Activated T-helper 1 cell treated with Interleukin-2 at 50 U/mL for 16 hours (primary cell): ENCODE measurements around the gene RPL12.

Experiments
- DNase-seq: peaks from one replicate; pipeline ENCODE4 v3.0.0-alpha.2; 2020; ENCODE audit warnings: low read depth

RPL12 gene

DNA sequence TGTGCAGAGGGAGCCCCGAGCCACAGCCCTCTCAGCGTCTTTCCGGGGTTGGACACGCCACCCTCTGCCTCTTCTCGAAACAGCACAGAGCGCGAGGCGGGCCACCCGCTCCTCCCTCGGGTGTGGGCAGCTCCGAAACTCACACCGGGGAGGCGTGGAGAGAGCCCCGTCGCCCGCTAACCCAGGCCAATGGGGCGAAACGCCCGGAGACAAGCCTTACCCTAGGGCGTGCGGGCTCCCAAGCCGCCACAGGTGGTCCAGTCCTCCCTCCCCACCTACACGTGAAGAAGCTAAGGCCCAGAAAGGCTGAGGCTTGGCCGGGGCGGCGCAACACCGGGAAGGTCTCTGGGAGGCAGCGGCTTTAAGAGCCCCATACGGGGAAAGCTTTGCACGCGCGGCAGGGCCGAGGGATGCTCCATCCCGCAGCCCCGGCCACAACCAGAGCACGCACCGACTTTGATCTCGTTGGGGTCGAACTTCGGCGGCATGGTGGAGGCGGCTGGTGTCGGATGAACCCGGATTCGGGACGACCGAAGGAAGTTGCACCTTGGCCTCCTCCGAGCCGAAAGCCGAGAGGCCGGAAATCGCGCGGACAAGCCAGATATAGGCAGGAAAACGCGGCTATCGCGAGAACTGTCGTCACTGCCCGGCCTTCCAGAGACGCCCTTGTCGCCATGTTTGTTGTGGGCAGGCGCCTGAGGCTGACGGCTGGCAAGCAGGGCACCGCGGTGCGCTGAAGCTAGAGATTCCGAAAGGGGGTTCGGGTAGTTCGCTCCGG is at the start of gene RPL12, which contains the start of gene LRSAM1:
Gene RPL12, minus strand, starts transcription at position 577 of the 778 bp plus-strand sequence. Its CDS starts 89 bp downstream, at position 488.
Gene LRSAM1, plus strand, starts transcription at position 681 of the 778 bp plus-strand sequence. CDS start 3,018 bp downstream, outside the sequence.
- DNase-seq, result peak; percentile 95

DNA sequence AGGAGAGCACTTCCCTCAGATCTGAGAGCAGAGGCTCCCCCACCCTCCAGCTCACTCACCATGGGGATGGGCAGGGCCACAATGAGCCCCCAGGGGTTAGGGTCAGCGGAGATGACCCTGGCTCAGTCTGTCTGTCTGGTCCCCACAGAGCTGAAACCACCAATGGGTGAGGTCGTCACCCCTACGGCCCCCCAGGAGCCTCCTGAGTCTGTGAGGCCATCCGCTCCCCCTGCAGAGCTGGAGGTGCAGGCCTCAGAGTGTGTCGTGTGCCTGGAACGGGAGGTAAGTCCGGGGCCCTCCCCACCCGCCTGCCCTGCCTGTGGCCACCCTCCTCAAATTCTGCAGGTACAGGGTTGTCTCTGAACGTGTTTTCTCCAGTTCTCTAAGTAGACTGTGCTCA is 49.7 kb upstream of the RPL12 start:
- no peak for DNase-seq

DNA sequence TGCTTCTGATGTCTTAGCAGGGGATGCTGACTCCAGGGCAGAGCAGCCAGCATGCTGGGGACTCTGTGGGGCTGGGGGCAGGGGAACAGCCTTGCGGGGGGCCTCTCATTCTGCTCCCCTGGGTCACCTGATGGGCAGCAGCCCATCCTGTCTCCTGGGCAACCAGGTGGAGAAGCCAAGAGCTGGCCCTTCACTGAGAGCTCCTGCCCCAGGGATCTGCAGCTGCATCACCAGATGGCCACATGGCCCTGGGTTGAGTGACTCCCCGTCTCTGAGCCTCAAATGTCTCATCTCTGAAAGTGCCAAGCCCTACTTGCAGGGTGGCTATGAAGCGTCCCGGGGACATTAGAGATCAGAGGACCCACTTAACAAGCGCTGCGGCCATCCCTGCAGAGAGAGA is 49.2 kb upstream of the RPL12 start:
- no peak for DNase-seq

DNA sequence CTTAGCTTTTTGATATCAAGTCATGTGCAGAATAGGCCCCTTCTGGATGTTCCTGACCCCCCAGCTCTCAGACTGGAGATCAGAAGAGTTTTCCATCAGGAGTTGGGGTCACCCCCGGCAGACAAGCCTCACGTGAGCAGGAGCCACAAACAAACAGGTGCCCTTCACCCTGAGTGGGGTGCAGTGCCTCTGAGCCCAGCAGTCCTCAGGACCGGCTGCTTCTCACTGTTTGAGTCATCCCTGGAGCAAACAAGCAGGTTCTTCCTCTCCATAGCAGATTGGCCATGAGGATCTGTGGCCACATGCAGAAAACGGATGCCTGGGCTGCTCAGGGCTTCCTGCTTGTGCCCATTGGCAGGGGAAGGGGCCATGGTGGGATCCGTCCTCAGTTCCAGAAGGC is 47.1 kb upstream of the RPL12 start:
- DNase-seq, result no peak

DNA sequence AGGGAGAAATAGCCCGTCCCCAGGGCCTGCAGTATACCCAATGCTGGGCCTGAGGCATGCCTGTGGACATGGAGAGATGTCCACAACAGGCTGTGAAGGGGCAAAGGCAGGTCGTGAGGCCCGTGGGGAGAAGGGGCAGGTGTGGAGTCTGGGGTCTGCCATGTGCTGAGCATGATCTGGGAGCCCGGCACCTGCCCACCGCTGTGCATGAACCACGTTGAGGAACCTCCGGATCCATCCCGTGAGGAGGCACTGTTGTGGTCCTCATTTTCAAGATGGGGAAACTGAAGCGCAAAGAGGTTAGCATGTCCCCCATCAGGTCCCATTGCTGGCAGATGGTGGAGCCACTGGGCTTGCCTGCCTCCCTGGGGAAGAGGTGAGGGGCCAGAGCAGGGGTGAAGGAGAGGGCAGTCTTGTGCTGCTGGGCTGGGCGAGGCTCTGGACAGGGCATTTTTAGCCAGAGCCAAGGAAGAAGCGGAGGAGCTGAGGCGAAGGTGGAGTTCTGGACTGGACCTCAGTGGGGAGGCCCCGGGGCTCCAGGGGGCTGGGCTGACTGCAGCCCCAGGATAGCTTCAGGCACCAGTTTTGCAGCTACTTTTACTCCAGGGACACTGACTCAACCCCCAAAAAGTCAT is 46.6 kb upstream of the RPL12 start:
- no peak for DNase-seq

DNA sequence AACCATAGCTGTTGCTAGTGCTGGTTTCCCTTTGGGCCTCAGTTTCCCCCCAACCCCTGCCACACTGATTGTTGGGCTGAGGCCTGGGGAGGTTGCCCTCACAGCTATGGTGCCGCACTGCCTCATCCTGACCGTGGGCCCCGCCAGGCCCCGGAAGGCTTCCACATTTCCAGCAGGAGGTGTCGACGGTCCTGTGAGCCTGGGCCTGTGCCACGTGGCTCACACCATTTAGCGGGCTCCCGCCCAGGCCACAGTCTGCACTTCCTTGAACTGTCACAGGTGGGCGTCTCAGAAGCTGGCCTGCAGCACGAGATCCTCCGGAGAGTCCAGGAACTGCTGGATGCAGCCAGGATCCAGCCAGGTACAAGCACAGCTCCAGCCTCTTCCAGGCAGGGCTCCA is 45.8 kb upstream of the RPL12 start:
- no peak for DNase-seq

DNA sequence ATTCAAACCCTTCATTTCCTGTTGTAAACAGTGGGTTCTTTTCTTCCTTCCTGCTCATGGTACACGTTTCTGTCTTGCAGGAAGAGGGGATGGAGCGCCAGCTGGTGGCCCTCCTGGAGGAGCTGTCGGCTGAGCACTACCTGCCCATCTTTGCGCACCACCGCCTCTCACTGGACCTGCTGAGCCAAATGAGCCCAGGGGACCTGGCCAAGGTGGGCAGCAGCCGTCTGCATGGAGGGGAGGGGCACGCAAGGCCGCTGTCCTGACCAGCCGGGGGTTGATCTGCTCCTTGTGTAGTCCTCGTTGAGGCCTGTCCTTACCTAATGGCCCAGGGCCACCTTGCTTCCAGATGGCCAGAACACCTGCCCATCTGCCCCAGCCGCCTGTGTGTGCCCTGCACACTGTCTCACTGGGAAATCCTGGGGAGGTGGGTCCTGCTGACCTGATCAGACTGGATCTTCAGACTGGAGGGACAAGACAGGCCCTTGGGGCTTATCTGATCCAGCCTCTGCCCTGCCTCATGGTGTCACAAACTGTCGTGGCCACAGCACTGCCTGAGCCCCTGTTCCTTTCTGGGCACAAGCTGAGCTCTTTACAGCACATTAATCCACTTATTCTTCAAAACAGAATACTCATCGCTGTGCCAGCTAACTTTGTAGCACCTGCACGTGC is 44.8 kb upstream of the RPL12 start:
- no peak for DNase-seq

DNA sequence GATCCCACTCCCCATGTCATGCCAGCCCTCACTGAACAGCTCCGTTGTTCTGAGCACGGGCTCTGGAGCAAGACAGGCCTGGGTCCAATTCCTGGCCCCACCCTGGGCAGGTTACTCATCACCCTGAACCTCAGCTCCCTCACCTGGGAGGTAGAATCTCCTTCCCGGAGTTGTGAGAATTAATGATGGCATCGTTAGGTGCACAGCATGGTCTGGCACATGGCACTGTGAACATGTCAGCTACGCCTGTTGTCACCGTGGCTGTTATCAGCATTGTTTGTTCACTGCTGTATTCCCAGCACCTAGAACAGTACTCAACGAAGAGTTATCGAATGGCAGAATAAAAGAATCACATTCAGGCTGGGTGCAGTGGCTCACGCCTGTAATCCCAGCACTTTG is 43.1 kb upstream of the RPL12 start:
- no peak for DNase-seq

DNA sequence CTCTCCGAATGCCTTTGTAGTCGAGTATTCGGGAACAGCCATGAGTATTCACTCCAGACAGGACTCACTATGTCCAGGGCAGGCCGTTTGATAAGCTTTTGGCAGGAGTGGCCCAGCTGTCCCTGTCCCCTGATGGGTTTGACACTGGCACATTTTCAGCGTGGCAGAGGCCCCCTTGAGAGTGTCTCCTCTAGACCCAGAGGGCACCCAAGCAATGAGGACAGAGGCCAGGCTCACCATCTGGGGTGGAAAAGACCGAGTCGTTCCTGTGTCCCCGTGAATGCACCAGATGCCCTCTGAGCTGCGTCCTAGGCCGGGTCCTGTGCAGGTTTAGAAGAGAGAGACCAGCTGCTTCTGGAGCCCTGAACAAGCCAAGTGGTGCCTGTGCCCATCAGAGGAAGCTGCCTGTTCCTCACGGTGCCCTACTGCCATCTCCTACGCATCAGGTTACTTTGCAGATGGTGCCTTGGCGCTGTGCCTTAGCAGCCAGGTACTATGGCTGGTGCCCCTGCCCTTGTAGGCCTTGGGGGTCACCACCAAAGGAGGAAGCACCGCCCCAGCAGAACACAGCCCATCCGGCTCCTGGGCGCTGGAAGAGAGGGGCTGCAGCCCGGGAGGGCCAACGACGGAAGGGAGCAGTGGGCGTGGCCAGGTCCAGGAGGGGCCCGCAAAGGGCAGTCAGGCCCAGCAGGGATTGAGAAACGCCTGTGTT is 42.5 kb upstream of the RPL12 start:
- no peak for DNase-seq

DNA sequence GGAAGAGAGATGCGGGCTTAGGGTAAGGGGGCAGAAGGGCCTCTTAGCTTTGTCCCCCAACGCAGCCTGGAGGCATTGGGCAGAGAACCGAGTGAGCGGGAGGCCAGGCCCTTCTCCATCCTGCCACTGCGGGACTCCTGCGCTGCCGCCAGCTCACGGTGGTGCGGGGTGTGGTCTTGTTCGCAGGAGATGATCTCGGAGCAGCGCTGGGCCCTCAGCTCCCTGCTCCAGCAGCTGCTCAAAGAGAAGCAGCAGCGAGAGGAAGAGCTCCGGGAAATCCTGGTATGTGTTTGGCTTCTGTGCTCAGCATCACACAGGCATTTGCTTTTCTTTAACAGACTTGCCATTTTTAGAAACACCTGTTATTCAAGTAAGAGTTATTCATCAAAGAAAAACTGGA is 41.4 kb upstream of the RPL12 start:
- DNase-seq, result no peak

DNA sequence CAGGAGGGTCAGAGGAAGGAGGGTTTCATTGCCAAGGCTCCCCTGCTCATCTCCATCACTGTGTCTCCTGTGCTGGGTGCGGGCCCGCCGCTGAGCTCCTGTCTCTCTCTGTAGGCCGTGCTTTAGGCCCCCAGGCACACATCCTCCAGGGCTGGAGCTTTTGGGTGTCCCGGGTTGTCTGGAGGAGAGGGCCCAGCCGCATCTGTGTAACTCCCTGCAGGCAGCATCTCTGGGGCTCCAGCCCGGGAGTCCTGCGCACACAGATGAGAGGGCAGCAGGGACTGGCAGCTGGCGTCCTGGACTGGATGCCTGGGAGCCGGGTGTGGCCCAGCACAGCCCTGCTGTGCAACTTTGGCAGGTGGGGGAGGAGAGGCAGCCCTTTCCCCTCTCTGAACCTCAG is 40.3 kb upstream of the RPL12 start:
- no peak for DNase-seq

DNA sequence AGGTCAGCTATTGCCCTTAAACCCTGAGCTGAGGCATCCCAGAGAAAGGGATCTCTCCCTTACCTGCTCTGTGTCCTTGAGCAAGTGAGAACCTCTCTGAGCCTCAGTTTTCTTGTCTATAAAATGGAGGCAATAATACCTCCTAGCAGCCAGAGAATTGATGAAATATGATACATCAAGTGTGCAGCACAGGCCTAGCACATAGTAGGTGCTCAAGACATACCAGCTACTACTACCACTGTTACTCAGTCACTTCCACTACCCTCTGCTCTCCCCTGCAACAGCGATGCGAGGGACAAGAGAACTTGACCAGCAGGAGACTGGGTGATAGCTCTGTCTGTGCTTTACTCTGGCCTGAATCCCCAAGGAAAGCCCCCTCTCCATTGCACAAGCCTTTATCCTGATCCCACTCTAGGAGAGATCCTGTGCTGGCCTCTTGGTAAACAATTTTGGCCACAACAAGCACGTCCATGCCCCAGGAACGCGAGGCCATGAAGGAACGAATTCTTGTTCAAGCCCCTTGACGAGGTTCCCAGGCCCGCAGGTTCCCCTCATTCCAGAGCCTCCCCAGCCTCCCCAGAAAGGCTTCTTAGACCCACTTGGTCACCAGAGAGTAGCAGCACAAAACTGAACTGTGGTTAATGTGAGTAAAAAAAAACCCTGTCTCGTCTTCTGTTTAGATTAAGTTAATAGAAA is 39.5 kb upstream of the RPL12 start:
- DNase-seq, result no peak

DNA sequence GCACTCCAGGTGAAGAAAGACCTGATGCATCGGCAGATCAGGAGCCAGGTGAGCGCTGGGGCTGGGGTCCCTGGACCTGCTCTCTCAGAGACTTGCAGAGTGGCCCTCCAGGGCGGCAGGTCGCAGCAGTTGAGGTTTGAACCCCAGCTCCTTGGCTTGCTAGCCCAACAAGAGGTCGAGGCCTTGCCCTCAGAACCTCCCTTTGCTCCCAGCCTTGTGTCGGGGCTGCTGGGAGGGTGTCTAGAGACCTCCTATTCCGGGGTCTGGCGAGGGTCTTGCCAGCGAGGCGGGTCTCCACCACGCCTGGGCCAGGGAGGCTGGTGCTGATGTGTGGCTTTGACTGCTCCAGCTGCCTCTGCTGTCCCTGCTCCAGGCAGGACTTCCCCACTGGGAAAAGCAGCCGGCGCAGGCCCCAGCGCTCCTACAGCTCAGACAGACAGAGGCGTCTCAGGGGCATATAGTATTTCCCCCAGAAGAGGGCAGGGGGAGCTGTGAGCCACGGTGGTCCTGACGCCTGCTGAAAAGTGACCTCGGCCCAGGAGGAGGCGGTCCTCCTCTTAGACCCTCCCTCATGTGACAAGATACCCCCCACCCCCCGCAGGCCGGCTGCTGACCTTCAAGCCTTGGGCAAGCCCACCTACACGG is 38.4 kb upstream of the RPL12 start:
- no peak for DNase-seq

DNA sequence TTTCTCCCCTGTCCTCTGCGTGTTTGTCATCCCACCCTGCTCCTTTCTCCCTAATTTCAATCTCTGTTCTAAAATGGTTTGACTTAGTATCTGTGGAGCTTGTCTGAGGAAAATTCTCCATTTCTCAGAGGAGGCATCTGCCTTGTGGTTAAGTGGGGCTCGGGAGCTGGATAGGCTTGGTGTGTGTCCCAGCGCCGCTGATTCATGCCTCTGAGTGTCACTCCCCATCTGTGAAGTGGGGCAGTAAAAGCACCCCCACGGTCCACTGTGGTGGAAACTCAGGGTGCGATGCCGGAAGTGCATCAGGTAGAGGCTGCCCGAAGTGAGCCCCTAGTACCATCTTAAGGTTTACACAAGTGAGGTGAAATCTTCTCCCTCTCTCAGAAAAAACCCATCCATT is 37.7 kb upstream of the RPL12 start:
- no peak for DNase-seq

DNA sequence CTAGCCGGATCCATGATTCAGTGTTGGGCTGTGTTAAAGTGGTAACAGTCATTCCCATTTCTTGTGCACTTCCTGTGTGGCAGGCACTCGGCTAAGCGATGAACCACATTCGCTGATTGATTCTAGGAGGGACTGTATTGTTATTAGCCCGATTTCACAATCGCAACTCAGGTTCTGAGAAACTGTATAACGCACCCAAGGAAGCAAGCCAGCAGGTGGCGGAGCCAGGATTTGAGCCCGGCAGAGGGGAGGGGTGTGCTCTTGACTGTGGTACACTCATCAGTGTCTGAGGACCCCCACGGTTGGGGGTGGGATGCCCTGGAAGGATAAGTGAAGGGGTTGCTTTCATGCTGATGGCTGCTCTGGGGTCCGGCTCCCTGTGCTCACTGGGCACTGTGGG is 34.8 kb upstream of the RPL12 start:
- DNase-seq, result no peak

DNA sequence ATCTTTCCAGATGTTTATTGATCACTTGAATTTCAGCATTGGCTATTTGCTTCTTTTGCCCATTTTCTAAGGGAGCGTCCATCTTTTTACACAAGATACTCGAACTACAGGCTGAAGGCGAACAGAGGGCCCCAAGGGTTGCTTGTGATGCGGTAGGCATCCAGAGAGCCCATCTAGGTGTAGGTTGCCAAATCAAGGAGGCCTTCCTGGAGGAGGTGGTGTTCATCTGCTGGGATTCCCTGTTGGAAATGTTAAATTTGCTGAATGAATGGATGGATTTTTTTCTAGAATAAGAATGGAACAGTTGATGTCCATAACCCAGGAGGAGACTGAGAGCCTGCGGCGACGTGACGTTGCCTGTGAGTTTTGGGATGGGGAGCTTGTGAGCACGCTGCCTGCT is 31.5 kb upstream of the RPL12 start:
- DNase-seq, result no peak

DNA sequence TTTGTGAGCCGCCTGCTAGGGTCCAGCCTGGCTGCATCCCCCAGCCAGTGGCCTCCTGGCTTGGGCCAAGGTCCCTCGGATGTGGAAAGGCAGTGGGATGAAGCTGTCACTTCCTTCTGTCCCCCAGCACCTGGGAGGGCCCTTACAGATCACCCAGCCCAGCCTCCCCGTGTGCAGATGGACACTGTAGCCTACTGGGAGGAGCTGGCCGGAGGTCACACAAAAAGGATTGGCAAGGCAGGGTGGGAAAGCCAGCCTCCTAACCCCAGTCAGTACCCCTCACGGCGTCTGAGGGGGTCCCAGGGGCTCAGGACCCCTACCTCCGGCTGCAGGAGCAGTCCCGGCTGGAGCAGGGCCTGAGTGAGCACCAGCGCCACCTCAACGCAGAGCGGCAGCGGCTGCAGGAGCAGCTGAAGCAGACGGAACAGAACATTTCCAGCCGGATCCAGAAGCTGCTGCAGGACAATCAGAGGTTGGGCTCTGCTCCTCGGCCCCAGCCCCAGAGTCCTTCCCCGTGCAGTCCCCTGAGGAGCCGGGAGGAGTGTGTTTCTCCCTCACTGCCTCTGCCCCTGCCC is 28.4 kb upstream of the RPL12 start:
- DNase-seq, result no peak

DNA sequence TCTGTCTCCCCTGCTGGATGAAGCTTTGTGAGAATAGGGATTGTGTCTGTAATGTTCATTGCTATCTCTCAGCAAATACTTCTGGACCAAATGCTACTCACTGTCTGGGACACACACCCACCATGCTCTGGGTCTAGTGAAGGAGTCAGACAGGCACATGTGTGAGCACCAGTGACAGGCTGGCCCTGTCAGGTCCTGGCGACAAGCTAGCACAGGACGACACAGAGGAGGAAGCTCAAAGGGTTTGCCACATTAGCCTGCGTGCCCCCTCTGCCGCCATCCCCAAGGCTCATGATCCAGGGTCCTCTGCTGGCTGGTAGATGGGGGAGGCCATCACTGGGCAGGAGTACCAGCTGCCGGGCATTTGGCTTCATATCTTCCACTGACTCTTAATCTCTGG is 23.4 kb upstream of the RPL12 start:
- no peak for DNase-seq

DNA sequence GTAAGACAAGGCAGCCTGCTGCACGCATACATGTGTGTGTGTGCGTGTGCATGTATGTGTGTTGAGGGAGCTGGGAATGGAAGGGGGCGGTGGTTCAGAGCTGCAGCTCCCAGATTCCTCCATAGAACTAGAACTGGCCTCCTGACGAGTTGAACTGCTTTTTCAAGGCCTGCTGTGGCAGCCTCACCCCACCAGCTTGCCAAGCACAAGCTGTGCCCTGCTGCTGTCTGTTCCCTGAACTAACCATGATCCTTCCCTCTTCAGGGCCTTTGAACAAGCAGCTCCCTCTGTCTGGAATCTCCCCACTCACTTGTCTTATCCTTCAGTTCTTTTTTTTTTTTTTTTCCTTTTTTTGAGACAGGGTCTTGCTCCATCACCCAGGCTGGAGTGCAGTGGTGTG is 22.7 kb upstream of the RPL12 start:
- no peak for DNase-seq

DNA sequence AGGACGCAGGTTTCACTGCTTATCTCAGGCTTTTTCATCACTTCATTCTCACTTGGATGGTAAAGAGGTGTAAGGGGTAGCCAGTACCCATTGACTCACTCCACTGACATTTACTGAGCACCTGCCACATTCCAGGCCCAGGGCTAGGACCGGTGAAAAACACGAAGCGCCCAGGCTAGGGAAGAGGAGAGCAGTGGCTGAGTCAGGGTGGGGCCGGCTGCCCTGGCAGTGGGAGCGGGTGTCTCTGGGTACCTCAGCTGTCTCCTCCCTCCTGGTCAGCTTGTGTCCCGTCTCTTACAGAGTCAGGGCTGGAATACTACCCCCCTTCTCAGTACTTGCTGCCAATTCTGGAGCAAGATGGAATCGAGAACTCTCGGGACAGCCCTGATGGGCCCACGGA is 22.3 kb upstream of the RPL12 start:
- no peak for DNase-seq

DNA sequence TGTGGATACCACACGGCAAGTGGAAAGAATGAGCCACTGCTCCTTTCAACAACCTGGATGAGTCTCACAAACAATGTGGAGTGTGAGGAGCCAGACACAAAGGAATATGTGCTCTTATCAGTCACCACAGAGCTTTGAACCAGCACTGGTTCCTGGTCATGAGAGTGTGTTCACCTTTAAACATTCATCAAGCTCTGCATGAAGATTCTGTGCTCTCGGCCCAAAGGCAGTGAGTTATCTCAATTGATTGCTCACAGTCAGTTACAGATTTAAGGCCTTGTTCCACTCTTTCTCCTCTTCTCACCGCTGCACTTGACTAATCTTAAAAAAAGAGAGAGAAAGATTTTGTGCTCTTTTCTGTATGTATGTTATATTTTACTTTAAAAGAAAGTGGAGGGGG is 19.5 kb upstream of the RPL12 start:
- no peak for DNase-seq
